NCI-H82 treated with DMSO at 0.1 percent for 48 hours (cell line): ENCODE measurements around the gene VDAC1.
"Not testable (repeated sequence)": the region's sequence is repeated elsewhere in the genome, so short reads cannot be mapped to it uniquely, and the experiment has no call there.

ENCODE experiments used
- DNase-seq: peaks from one replicate; lab custom pipeline; 2025; ENCODE audit not compliant: unreplicated experiment; lab: John Stamatoyannopoulos, UW

Gene VDAC1

DNA sequence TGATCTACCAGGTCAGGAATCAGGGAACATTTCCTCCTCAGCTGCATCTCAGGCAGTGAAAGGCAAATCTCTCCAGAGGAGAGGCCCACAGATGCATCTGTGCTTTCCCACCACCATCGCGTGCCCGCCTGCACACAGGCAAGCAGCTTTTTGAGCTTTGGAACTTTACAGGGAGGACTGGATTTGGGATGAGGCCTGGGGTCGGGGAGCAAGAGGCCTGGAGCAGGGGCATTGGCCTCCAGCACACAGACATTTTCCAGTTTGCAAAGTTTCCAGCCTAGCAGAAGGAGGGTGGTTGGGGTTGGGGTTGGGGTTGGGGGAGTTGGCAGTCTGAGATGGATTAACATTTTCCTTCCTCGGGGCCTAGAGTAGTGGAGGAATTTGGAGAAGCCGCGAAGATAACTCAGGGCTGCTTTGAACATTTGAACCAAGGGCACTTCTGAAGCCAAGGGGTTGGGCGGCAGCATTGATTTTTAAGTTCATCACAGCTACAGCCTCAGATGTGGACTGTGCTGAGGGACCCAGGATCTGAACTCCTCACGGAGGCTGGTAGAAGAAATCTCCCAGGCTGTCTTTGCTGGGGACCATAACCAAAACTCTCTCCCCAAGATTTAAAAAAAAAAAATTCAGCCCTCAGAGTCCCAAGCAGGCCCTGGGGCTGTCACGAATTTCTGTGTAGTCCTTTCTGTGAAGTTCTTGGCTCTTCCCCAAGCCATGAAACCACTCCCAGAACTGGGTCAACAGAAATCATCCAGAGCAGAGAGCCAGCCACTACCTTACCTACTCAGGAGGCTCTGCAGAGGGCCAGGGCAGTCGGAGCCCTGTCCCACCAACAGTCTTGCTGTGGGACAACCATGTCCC is 61.9 kb downstream of the VDAC1 start:
- DNase-seq: no peak

DNA sequence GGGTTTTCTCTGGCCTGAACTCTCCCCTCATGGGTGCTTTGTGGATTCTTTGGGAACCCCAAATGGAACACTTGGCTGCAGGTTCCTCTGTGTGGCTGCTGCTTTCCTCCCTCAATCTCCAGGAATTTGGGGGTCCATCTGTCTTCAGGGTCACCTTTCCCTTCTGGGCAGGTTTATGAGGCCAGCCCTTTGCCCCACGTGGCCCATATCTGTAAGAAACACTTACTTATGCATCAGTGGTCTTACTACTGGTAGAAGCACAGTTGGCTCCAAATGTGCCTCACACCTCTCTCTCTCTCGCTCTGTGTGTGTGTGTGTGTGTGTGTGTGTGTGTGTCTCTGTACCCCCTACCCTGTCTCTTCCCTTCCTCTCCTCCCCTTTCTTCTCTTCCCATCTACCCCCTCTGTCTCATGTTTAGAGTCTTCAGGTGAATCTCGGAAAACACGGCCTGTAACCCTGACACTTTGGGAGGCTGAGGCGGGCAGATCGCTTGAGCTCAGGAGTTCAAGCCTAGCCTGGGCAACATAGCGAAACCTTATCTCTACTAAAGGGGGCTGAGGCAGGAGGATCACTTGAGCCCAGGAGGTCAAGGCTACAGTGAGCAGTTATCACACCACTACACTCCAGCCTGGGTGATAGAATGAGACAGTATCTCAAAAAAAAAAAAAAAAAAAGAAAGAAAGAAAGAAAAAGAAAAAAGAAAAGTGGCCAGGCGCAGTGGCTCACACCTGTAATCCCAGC is 63.1 kb downstream of the VDAC1 start:
- no peak for DNase-seq

DNA sequence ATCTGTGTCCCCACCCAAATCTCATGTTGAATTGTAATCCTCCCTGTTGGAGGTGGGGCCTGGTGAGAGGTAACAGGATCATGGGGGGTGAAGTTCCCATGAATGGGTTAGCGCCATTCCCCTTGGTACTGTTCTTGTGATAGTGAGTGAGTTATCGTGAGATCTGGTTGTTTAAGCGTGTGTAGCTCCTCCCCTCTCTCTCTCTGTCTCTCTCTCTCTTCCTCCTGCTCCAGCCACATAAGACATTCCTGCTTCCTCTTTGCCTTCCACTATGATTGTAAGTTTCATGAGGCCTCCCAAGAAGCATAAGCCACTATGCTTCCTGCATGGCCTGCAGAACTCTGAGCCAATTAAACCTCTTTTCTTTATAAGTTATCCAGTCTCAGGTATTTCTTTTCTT is 65.1 kb downstream of the VDAC1 start:
- DNase-seq: no peak

DNA sequence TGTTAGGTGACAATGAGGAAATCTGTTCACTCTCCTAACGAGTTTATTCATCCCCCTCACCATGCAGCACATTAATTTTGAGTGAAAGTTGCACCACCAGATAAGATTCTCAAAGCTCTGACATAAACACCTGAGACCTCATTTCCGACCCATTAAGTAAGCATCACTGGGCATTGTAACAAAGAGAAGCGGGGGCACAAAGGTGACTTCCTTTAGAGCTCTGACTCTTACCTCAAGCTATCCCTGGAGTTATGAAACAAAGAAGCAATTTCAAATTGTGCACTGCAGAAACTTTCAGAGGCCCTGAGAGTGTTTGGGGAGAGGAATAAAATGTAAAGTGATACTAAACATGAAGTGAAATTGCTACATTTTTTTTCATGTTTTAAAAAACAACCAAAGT is 65.8 kb downstream of the VDAC1 start:
- DNase-seq: no peak

DNA sequence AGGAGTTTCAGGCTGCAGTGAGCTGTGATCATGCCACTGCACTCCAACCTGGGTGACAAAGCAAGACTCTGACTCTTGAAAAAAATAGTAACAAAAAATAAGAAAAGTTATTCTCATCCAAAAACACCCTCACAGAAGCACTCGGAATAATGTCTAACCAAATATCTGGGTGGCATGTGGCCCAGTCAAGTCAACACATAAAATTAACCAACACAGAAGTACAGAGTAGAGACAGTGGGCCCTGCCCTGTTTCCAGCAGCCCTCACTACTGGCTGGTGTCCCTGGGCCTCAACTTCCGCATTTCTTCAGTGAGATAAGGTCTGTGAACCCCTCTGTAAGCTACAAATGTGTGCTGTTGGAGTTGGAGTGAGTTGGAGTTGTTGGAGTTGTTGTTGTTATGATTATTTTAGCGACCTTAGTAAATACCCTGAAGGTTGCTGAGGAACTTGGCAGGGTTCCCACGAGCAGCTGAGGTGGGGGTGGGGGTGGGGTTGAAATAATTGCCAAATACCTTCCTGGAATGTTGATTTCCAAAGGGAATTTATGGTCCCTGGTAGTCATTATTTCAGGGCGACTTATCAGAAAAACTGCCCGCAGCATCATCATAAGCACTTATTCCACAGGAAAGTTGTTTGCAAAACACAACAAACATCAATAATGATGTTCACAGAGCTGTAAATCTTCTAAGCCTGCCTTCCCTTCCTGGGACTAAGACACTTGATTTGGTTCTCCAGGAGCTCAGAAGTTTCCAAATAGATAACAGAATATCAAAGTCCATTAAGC is 66.5 kb downstream of the VDAC1 start:
- DNase-seq: no peak

DNA sequence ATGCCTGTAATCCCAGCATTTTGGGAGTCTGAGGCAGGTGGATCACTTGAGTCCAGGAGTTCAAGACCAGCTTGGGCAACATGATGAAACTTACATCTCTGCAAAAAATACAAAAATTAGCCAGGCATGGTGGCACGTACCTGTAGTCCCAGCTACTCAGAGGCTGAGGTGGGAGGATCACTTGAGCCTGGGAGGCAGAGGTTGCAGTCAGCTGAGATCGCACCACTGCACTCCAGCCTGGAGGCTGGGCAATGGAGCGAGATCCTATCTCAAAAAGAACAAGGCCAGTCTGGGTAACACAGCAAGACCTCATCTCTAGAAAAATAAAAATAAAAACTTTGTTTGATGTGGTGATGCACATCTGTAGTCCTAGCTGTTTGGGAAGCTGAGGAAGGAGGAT is 67.1 kb downstream of the VDAC1 start:
- DNase-seq: not testable (repeated sequence)

DNA sequence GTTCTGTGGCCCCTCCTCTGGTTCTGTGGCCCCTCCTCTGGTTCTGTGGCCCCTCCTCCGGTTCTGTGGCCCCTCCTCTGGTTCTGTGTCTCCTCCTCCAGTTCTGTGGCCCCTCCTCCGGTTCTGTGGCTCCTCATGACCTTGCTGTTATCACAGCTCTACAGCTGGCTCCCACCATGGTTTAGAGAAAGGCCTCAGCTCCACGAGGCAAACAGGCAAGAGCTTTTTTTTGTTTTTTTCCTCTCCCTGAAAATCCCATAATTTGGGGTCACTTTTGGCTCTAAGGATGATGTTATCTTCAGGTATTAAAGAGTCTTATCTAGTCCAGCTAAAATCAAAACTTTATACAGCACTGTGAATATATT is 68.1 kb downstream of the VDAC1 start:
- DNase-seq: no peak

DNA sequence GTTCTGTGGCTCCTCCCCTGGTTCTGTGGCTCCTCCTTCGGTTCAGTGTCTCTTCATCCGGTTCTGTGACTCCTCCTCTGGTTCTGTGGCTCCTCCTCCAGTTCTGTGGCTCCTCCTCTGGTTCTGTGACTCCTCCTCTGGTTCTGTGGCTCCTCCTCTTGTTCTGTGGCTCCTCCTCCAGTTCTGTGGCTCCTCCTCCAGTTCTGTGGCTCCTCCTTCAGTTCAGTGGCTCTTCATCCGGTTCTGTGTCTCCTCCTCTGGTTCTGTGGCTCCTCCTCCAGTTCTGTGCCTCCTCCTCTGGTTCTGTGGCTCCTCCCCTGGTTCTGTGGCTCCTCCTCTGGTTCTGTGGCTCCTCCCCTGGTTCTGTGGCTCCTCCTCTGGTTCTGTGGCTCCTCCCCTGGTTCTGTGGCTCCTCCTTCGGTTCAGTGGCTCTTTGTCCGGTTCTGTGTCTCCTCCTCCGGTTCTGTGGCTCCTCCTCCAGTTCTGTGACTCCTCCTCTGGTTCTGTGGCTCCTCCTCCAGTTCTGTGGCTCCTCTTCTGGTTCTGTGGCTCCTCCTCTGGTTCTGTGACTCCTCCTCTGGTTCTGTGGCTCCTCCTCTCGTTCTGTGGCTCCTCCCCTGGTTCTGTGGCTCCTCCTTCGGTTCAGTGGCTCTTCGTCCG is 68.7 kb downstream of the VDAC1 start:
- not testable (repeated sequence) for DNase-seq

GRCh38 chr5:133935667-133935940 is 69.2 kb downstream of the VDAC1 start:
- no peak for DNase-seq

DNA sequence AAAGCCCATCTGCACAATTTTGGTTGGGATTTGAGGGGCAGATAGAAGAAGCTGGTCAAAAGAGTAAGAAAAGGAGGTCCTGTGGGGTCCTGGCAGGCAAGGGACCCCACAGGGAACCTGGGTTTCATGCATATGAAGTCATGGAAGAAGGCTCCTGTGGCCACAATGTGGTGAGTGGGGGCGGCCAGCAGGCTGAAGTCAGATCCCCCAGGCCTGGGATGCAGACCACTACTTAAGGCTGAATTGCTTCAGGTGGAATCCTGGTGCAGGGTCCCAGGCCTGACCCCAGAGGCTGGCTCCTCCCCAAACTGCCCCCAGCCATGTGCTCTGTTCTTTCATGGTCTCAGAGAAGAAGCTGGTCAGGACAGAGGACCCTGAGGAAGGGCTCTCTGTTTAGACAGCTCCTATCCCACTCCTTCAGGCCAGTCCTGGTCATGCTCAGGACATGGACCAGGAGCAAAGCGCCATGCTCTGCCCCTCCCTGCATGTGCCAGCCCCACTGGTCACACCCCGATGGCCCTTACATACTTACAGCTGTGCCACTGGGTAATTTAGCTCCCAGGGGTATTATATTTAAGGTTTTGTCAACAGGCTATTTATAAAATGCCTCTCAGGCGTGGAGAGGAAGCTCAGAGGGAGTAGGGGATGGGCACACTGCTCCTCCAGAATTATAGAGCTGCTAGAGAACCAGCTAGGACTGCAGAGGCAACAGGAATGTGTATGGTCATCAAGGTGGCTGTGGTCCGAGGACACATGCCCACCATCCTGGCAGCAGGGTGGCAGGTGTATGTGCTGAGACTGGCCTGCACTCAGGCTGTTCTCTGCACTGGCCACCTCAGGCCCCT is 69.7 kb downstream of the VDAC1 start:
- DNase-seq: no peak

GRCh38 chr5:133934311-133934710 is 70.5 kb downstream of the VDAC1 start:
- no peak for DNase-seq

- no peak for DNase-seq
Measured at GRCh38 chr5:133933670-133934295, 71.0 kb downstream of the VDAC1 start.

GRCh38 chr5:133933169-133933509 is 71.6 kb downstream of the VDAC1 start:
- DNase-seq: no peak

GRCh38 chr5:133932441-133933168 is 72.2 kb downstream of the VDAC1 start:
- DNase-seq: no peak

DNA sequence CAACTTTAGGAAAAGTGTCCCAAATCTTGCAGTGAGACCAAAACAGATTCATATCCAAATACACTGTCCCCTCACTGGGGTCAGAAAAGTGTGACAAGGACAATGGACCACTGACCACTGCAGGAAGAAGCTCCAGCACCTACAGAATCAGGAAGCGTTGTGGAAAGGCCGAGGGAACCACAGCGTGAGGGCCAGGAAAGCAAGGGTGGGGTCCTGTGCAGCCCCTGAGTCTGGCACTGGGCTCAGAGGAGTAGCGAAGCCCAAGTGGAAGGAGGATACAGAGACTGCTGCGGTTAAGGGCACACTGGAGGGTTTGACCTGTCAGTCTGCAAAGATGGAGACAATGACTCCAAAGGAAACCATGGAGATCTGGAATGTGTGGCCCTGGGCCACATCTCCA is 73.2 kb downstream of the VDAC1 start:
- no peak for DNase-seq

DNA sequence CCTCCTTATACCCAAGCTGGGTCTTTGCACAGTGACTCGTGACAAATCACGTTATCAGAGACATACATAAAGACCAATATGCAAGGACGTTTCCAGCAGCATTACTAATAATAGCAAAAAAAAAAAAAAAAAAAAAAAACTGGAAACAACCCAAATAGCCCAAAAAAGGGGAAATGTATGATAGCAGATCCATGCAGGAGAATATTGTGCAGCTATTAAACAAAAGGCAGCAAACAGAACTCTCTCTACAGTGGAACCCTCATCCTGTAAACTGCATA is 74.0 kb downstream of the VDAC1 start:
- no peak for DNase-seq

DNA sequence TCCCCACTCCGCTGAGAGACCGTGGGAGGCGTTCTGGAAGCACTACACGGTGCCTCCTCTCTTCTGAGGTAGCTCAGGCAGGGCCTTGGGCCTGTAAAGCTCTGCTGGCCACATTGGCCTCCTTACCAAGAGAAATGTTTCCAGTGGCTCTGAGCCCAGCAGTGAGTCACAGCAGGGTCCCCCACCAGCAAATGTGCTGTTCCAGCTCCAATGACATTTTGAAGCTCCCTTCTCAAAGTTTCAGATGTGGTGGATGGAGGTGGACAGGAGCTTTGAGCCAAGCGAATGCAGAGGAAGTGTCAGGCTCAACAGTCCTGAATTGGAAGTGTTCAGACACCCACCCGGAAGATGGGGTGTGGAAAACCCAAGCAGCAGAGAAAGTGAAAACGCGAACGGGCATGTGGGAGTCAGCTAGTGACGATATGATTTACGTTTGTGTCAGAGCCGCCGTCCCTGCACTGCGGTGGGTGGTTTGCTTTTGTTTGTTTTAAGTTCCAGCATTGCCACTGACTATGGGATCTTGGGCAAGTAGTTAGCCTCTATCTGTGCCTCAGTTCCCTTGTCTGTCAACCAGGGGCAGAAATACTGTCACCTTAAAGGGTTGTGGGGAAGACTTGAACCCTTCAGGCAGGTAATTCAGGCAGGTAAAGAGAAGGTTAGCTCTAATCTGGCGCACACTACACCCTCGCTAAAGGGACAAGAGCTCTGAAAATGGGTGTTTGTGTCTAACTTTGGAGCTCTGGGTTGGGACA is 74.5 kb downstream of the VDAC1 start:
- DNase-seq: no peak

DNA sequence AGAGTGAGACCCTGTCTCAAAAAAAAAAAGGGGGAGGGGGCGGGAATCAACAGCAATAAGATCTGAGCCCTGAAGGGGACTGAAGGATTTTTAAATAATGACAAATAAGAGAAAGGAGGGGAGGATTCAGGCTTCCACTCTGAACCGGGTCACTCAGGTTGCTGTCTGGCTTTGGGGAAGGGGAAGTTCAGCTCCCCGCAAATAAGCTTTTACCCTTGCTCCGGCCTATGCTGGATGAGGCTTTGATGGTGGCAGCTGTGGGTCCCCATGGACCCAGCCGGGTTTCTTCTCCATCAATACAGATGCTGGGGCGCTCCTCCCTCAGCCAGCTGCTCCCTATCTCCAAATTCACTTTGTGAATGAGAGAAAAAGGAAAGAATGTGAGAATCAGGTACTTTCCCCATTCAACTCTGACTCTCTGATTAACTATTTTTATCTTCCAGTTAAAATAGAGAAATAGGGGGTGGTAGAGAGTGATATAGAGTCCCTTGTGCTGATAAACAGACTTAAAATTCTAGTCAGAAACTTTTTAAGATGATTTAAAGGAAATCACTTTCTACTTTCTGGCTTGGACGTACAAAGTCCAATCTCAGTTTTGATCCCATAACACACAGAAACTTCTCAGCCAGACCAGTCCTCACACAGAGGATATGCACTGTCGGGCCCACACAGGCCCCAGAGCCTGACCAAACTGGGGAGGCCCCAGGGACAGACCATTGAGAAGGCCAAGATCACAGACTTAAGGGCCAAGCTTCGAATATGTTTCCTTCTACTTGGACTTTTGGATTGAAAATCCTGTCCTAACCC is 76.0 kb downstream of the VDAC1 start:
- no peak for DNase-seq
